Fibroblast of the aortic adventitia (primary cell): ENCODE data around the gene CHCHD6. TPM values are rescaled to one million over a fixed set of nuclear protein-coding genes. Genes with fewer than 3 reads are reported as not detected.

Experiments
- DNase-seq: peaks from one replicate; pipeline ENCODE4 v3.0.0-alpha.2; 2010; ENCODE audit warnings: low read depth
- H3K4me3 ChIP-seq: 2 replicates; pipeline ENCODE4 v1.5.1; 2011; ENCODE audit warnings: low read depth, mild to moderate bottlenecking, control low read depth, low read length, moderate library complexity
- CTCF ChIP-seq: IDR thresholded peaks from 2 replicates; pipeline ENCODE4 v1.5.1; 2011; ENCODE audit warnings: mild to moderate bottlenecking, low read length, control low read depth, inconsistent platforms; ENCODE audit not compliant: insufficient read depth
- total RNA-seq: library from RNA; depleted of rRNA; stranded (reverse); fragments of >200 nt; gene quantifications from 2 replicates; pipeline ENCODE4 v1.2.3, GENCODE V29; 2012; ENCODE audit warnings: low replicate concordance

The CHCHD6 gene
- total RNA-seq, 1 donor, result 10.8 TPM

- DNase-seq, result no peak
- no peak overlapping the region for H3K4me3 ChIP-seq
- TF ChIP-seq CTCF, result no peak
Measured at GRCh38 chr3:126998320-126998719, 294.3 kb downstream of the CHCHD6 start.

- H3K4me3 ChIP-seq, result no peak overlapping the region
- DNase-seq, result no peak
- no peak for TF ChIP-seq CTCF
Measured at GRCh38 chr3:126998728-126999127, 294.7 kb downstream of the CHCHD6 start.

GRCh38 chr3:126999383-126999782 lies 295.3 kb downstream of the CHCHD6 start:
- no peak overlapping the region for H3K4me3 ChIP-seq
- TF ChIP-seq CTCF, result no peak
- DNase-seq, result no peak

- no peak for TF ChIP-seq CTCF
- H3K4me3 ChIP-seq, result no peak overlapping the region
- no peak for DNase-seq
Measured at GRCh38 chr3:127000119-127000518, 296.1 kb downstream of the CHCHD6 start.

- DNase-seq, result no peak
- H3K4me3 ChIP-seq, result no peak overlapping the region
- TF ChIP-seq CTCF, result no peak
Measured at GRCh38 chr3:127000761-127001160, 296.7 kb downstream of the CHCHD6 start.

GRCh38 chr3:127001486-127002194 lies 297.6 kb downstream of the CHCHD6 start:
- TF ChIP-seq CTCF, result peak; percentile 49
- H3K4me3 ChIP-seq, result peak overlapping the region; percentile 22
- no peak for DNase-seq
